Thyroid gland (tissue), 4 donors: ENCODE data around the gene PRKAG1. TPM values are rescaled to one million over a fixed set of nuclear protein-coding genes. Genes with fewer than 3 reads are reported as not detected.

ENCODE experiments used
- DNase-seq, 2 donors: peaks; one replicate each; pipeline ENCODE4 v3.0.0-alpha.2; 2019
- H3K27ac ChIP-seq, 3 donors: fragments of 200-600 bp; sonication (generic); 1 replicate in 2 of 3; 2 replicates in 1 of 3; pipeline ENCODE4 v1.5.1; 2016 to 2019; ENCODE audit warnings: mild to moderate bottlenecking in 1 of 3, moderate library complexity in 1 of 3
- H3K27me3 ChIP-seq: fragments of 200-600 bp; sonication (generic); one replicate; pipeline ENCODE4 v1.5.1; 2019
- H3K36me3 ChIP-seq, 2 donors: fragments of 200-600 bp; sonication (generic); one replicate each; pipeline ENCODE4 v1.5.1; 2016 to 2019
- H3K4me1 ChIP-seq, 2 donors: fragments of 200-600 bp; sonication (generic); one replicate each; pipeline ENCODE4 v1.5.1; 2017 to 2019
- H3K4me3 ChIP-seq, 3 donors: fragments of 200-600 bp; sonication (generic); replicated peaks in 1 of 3; 1 replicate in 2 of 3; 2 replicates in 1 of 3; pipeline ENCODE4 v1.5.1; 2016; ENCODE audit warnings: mild to moderate bottlenecking in 1 of 3
- H3K9me3 ChIP-seq: fragments of 200-600 bp; sonication (generic); one replicate; pipeline ENCODE4 v1.5.1; 2017
- POLR2A ChIP-seq, 2 donors: fragments of 450-650 bp; IDR thresholded peaks; one replicate each; pipeline ENCODE4 v1.6.1; 2017; ENCODE audit warnings: antibody characterized with exemption in 2 of 2, mild to moderate bottlenecking in 2 of 2, moderate library complexity in 1 of 2
- WGBS, 2 donors: methylation state at CpG; one replicate each; pipeline ENCODE4 v1.1.5; 2017; 5-methylcytosine and 5-hydroxymethylcytosine counted together
- intact Hi-C: fragments of 100-400 bp; cut with DNase I; formaldehyde crosslinking; loops from one replicate; pipeline ENCODE4 v1.15.1; 2023
- total RNA-seq, 4 donors: library from RNA; depleted of rRNA; stranded (reverse); fragments of >200 nt; gene quantifications; one replicate each; pipeline ENCODE4 v1.2.3, GENCODE V29; 2016
- TF ChIP-seq, protein P1 (sequence below), 6 experiments: fragments of 200-600 bp in 3 of 6; fragments of 450-650 bp in 3 of 6; sonication (generic) in 3 of 6; IDR thresholded peaks; one replicate each; pipeline ENCODE4 v1.5.1; 2016 to 2019; ENCODE audit warnings: antibody characterized with exemption in 6 of 6, mild to moderate bottlenecking in 2 of 6, inconsistent platforms in 1 of 6, moderate library complexity in 1 of 6

Gene PRKAG1
- total RNA-seq, 4 donors from 2014 or later = 50.3 to 68.1 (median 59.9) TPM

DNA sequence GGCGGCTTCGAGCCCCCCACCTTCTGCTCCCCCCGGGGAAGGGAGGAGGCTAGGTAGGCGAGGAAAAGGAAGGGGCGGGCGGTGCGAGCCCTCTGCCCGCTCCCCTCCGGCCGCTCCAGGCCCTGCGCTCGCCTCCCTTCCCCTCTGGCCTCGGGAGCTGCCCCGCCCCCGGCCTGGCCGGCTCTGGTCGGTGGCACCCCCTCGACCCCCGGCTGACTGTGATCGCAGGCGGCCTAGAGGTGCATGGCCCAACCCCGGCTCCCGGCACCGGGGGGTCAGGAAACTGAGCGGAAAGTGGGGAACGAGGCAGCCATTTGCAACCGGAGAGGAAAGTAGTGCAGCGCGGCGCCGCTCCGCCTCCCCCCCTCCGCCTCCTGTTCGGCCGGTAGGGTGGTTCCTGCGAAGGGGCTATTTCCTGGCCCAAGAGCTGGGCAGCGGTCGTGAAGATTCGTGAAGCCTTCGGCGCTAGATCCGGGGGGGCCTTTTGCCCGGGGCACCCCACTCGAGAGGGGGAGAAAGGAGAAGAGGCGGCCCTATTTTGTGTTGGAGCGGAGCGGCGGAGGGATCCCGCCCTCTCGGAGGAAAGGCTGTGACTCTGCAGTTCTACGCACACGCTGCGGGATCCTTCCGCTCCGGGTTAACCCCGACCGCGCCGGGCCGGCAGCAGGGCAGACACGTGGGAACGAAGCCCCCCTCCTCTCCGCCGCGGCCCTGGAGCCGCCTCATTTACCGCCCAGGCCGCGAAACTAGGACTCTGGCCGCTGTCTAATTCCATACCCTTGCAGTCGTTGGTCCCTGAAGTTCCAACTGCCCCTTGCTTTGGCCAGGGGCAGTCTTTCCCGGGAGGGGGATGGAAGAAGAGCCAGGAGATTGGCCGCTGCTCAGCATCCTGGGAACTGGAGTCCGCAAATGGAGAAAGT is 41.9 kb upstream of the PRKAG1 start, which contains the start of gene KMT2D:
Gene KMT2D (minus strand): TSS at position 558 of the 920 bp plus-strand sequence. CDS start 5,470 bp downstream, outside the sequence.
- Histone ChIP-seq H3K27me3 (no peaks in the 10 kb centered on the region), H3K9me3 (no peaks in the 10 kb centered on the region), H3K27ac (peak within 1 kb of the TSS; percentile 96 to 99 (median 97)), H3K36me3 (no peaks in the 10 kb centered on the region), H3K4me1 (peaks cover 35 to 38% of the 10 kb centered on the region in 2 donors), H3K4me3 (peak within 1 kb of the TSS; percentile 75 to 98 (median 94))
- intact Hi-C loops = no loop called here
- peak; percentile 90 to 91 for DNase-seq
- peak in 1 of 2 donors; percentile 61 for TF ChIP-seq POLR2A (IDR thresholded peaks at IDR 0.05)
- TF ChIP-seq, protein P1, sequence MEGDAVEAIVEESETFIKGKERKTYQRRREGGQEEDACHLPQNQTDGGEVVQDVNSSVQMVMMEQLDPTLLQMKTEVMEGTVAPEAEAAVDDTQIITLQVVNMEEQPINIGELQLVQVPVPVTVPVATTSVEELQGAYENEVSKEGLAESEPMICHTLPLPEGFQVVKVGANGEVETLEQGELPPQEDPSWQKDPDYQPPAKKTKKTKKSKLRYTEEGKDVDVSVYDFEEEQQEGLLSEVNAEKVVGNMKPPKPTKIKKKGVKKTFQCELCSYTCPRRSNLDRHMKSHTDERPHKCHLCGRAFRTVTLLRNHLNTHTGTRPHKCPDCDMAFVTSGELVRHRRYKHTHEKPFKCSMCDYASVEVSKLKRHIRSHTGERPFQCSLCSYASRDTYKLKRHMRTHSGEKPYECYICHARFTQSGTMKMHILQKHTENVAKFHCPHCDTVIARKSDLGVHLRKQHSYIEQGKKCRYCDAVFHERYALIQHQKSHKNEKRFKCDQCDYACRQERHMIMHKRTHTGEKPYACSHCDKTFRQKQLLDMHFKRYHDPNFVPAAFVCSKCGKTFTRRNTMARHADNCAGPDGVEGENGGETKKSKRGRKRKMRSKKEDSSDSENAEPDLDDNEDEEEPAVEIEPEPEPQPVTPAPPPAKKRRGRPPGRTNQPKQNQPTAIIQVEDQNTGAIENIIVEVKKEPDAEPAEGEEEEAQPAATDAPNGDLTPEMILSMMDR (IDR thresholded peaks at IDR 0.05) = peak in 4 of 6 experiments; percentile 23 to 84 (median 51)
- WGBS, 2 donors = 0 to 1% methylated on average over 22 to 24 of the region's 74 CpGs

GRCh38 chr12:49059299-49060171 is 41.0 kb upstream of the PRKAG1 start:
- DNase-seq = peak; percentile 24 to 31
- TF ChIP-seq POLR2A (IDR thresholded peaks at IDR 0.05) = no peak
- TF ChIP-seq, protein P1 (IDR thresholded peaks at IDR 0.05) = no peak
- peak overlapping the region; percentile 96 to 99 (median 97) for H3K27ac ChIP-seq
- no peaks in the 10 kb centered on the region for H3K27me3 ChIP-seq
- WGBS, 2 donors = 0% methylated on average over 15 to 29 of the region's 70 CpGs
- no peaks in the 10 kb centered on the region for H3K9me3 ChIP-seq
- intact Hi-C loops = no loop called here
- peak overlapping the region; percentile 75 to 98 (median 94) for H3K4me3 ChIP-seq
- peaks cover under 1 to 4% of the 10 kb centered on the region in 2 donors for H3K36me3 ChIP-seq
- H3K4me1 ChIP-seq = peaks cover 37 to 42% of the 10 kb centered on the region in 2 donors

GRCh38 chr12:49059045-49059298 is 40.4 kb upstream of the PRKAG1 start:
- no peaks in the 10 kb centered on the region for H3K27me3 ChIP-seq
- H3K4me3 ChIP-seq = peak overlapping the region; percentile 75 to 98 (median 94)
- DNase-seq = no peak
- H3K9me3 ChIP-seq = no peaks in the 10 kb centered on the region
- TF ChIP-seq, protein P1 (IDR thresholded peaks at IDR 0.05) = no peak
- no peak for TF ChIP-seq POLR2A (IDR thresholded peaks at IDR 0.05)
- peak overlapping the region in 2 of 3 donors; percentile 96 to 97 for H3K27ac ChIP-seq
- intact Hi-C loops = no loop called here
- H3K36me3 ChIP-seq = peaks cover 6 to 8% of the 10 kb centered on the region in 2 donors
- WGBS, 2 donors = 0% methylated on average over 1 of the region's 1 CpG
- H3K4me1 ChIP-seq = peaks cover 37 to 42% of the 10 kb centered on the region in 2 donors

DNA sequence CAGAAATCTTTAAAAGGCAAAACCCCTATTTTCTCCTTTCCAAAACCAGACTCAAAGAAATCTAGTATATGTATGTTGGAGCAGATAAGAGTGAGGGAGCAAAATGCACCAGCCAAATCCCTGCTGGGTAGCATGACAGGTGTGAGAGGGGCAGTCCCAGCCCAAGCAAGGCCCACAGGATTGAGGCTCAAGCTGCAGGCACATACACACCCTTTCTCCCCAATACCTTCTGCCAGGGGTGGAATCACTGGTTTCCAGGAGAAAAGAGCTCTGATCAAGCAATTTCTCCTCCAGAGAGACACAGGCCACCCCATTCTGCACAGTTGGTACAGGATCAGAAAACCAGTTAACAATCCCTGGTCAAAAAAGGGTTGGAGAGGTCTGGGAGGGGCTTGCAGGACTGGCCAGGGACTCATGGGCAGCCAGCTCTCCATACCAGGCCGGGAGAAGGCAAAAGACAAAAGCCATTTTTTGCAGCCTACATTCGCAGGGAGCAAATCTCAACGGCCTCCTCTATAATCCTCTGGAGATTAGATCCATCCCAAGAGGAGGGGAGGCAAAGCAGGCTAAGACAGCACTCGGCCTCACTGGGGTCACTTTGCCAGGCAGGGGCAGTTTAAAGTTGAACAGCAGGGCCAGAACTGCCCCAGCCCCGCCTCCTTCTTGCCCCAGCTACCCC is 39.9 kb upstream of the PRKAG1 start:
- Histone ChIP-seq H3K4me3 (peak overlapping the region; percentile 75 to 98 (median 94)), H3K4me1 (peaks cover 37 to 42% of the 10 kb centered on the region in 2 donors), H3K9me3 (no peaks in the 10 kb centered on the region), H3K27me3 (no peaks in the 10 kb centered on the region), H3K27ac (peak overlapping the region in 2 of 3 donors; percentile 96 to 97), H3K36me3 (peaks cover 11 to 13% of the 10 kb centered on the region in 2 donors)
- WGBS, 2 donors = 3 to 5% methylated on average over 4 of the region's 5 CpGs
- TF ChIP-seq, protein P1 (IDR thresholded peaks at IDR 0.05) = no peak
- TF ChIP-seq POLR2A (IDR thresholded peaks at IDR 0.05) = no peak
- no peak for DNase-seq
- intact Hi-C loops = no loop called here
